ENCODE data around the gene C1orf50. TPM values are rescaled to one million over a fixed set of nuclear protein-coding genes. Genes with fewer than 3 reads are reported as not detected.

Gene C1orf50
- total RNA-seq, 1 experiment from 2014 or later = 2.0 TPM

GRCh38 chr1:42773420-42773819, 6.4 kb downstream of the C1orf50 start:
- Histone ChIP-seq H3K9me3 (no peaks in the 10 kb centered on the region), H3K27me3 (no peaks in the 10 kb centered on the region), H3K36me3 (peaks cover 26% of the 10 kb centered on the region), H3K4me3 (no peak overlapping the region)
- DNase-seq = no peak

- Histone ChIP-seq H3K9me3 (no peaks in the 10 kb centered on the region), H3K27me3 (no peaks in the 10 kb centered on the region), H3K4me3 (no peak overlapping the region), H3K36me3 (peaks cover 26% of the 10 kb centered on the region)
- DNase-seq = no peak
These were observed 8.0 kb downstream of the C1orf50 start for GRCh38 chr1:42774928-42775526.

DNA sequence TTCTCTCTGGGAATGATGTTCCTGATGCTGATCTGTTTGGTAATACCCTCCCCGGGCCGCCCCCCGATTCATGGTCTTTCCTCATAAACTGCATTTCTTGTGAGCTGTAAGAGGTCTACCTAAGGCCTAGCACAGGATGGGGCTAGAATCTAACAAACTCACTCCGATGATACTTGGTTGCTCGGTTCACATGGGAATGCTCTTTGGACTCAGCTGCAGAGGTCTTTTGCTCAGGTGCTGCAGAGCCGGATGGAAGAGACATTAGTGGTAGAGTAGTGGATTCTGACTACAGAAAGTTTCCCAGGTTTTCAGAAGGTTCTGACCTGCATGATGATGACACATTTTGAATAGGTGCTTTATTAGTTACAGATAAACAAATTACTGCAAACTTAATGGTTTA, 9.5 kb downstream of the C1orf50 start:
- DNase-seq = no peak
- Histone ChIP-seq H3K36me3 (peaks cover 27% of the 10 kb centered on the region), H3K9me3 (no peaks in the 10 kb centered on the region), H3K27me3 (no peaks in the 10 kb centered on the region), H3K4me3 (no peak overlapping the region)

- no peak for DNase-seq
- H3K9me3 ChIP-seq = no peaks in the 10 kb centered on the region
- H3K4me3 ChIP-seq = no peak overlapping the region
- H3K27me3 ChIP-seq = no peaks in the 10 kb centered on the region
- H3K36me3 ChIP-seq = peaks cover 30% of the 10 kb centered on the region
These were observed 10.8 kb downstream of the C1orf50 start for GRCh38 chr1:42777852-42778251.

- no peak for DNase-seq
- H3K27me3 ChIP-seq = no peaks in the 10 kb centered on the region
- H3K4me3 ChIP-seq = no peak overlapping the region
- no peaks in the 10 kb centered on the region for H3K9me3 ChIP-seq
- H3K36me3 ChIP-seq = peaks cover 23% of the 10 kb centered on the region
These were observed 12.7 kb downstream of the C1orf50 start for GRCh38 chr1:42779725-42780124.

DNA sequence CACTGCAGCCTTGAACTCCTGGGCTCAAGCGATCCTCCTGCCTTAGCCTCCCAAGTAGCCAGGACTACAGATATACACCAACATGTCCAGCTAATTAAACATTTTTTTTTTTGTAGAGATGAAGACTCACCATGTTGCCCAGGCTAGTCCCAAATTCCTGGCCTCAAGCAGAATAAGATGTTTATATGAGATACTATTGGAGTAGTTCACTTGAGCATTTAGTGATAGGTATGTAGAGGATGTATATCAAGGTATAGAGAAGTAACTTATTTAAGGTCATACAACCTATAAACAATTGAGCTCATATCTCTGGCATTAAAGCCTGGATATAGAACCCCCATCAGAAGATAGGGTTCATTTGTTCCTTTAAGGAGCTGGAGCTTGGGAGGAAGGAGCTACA, 13.1 kb downstream of the C1orf50 start:
- no peak overlapping the region for H3K4me3 ChIP-seq
- H3K9me3 ChIP-seq = no peaks in the 10 kb centered on the region
- peaks cover 19% of the 10 kb centered on the region for H3K36me3 ChIP-seq
- H3K27me3 ChIP-seq = no peaks in the 10 kb centered on the region
- DNase-seq = no peak

DNA sequence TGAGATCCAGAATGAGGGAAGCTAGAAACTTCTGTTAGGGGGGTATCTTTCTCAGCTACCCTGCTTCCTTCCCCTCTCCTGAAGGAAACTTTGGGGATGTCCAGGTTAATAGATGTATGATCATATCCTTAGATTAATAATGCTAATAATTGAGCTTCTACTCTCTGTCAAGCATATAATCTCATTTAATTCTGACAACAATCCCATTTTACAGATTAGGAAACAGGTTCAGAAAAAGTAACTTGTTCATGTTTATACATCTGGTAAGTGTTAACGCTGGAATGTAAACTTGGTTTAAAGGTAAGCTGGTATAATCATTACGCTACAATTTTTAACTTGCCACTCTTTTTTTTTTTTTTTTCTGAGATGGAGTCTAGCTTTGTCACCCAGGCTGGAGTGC, 16.0 kb downstream of the C1orf50 start:
- H3K9me3 ChIP-seq = no peaks in the 10 kb centered on the region
- H3K4me3 ChIP-seq = no peak overlapping the region
- peaks cover 7% of the 10 kb centered on the region; the same call in 1 of the 2 replicates for H3K36me3 ChIP-seq

DNA sequence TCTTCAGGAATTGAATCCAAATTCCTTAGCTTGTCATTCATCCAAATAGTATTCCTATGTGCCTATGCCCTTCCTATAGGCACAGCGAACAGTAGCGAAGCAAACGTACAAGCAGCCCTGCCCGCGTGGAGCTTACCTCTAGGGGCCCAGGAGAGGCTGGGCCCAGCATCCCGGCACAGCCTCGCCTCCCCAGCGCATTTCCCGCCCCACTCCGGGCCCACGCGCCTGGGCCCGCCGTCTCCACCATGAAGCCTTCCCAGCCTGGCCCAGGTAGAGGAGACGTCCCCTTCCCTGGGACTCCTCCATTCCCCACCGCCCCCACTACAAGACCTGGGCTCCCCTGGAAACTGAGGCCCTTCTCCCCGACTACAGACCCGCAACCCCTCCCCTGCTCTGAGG, 17.5 kb downstream of the C1orf50 start:
- no peak for DNase-seq
- Histone ChIP-seq H3K36me3 (peaks cover 7% of the 10 kb centered on the region; the same call in 1 of the 2 replicates), H3K27me3 (no peaks in the 10 kb centered on the region), H3K9me3 (no peaks in the 10 kb centered on the region), H3K4me3 (no peak overlapping the region)

More for the DNA sequence above, 16.0 kb downstream of the C1orf50 start:
- no peaks in the 10 kb centered on the region for H3K27me3 ChIP-seq
- no peak for DNase-seq

DNA sequence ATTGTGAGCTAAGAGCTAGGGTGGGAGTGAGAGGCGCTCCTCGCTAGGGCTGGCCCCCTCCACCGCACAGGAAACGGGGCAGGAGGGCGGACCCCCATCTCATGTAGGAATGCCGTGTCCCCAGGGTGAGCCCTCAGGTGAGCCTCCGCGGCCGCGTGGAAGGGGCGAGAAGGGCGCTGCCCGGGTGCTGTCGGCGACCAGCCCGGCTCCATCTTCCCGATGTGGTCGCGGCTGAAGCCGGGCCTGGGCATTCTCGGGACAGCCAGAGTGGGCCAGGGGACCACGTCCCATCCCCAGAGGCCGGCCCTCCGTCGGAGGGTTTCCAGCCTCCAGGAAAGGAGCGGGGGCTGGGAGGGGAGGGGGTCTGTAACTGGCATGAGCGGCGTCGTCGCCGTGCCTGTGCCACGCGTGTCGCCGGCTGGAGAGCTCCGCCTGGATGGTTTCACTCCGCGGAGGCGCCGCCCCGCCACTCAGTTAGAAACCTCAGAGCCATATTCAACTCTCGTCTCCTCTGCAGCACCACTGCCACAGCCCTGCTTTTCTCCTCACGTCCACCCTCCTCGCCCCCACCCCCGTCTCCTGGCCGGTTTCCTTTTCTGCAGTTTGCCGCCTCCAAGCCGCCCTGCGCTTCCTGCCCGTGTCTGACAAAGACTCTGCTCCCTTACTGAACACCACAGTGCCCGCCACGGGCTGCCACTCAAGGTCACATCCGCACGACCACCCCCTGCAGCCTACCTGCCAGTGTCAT, 18.1 kb downstream of the C1orf50 start, which contains the start of gene TMEM269:
Gene TMEM269, plus strand, starts transcription at position 46 of the 748 bp plus-strand sequence. CDS start 4,903 bp downstream, outside the sequence.
- Histone ChIP-seq H3K9me3 (no peaks in the 10 kb centered on the region), H3K36me3 (peaks cover 7% of the 10 kb centered on the region; the same call in 1 of the 2 replicates), H3K27me3 (no peaks in the 10 kb centered on the region), H3K4me3 (no peak within 1 kb of the TSS)
- DNase-seq = no peak

DNA sequence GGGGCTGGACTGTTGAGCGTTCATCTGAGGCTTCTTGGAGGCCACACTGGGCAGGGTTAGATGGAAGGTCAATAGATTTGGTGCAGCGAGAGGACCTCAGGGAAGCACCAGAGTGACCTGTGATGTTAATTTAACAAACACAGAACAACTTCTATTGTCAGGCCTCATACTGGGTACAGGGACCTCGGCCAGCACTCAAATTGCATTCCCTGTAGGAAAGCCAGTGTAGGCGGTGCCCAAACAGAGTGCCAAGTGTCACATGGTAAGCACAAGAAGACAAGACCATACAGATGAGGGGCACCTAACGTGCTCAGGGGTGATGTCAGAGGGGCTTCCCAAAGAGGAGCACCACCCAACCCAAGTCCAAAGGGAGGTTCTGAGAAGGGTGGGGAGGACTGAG, 19.0 kb downstream of the C1orf50 start:
- Histone ChIP-seq H3K9me3 (no peaks in the 10 kb centered on the region), H3K27me3 (no peaks in the 10 kb centered on the region), H3K36me3 (peaks cover 3% of the 10 kb centered on the region; the same call in 1 of the 2 replicates), H3K4me3 (no peak overlapping the region)
- no peak for DNase-seq

- Histone ChIP-seq H3K27me3 (no peaks in the 10 kb centered on the region), H3K4me3 (no peak overlapping the region), H3K36me3 (no peaks in the 10 kb centered on the region), H3K9me3 (no peaks in the 10 kb centered on the region)
- DNase-seq = no peak
These were observed 21.0 kb downstream of the C1orf50 start for GRCh38 chr1:42788021-42788420.

GRCh38 chr1:42793824-42794223, 26.8 kb downstream of the C1orf50 start:
- Histone ChIP-seq H3K27me3 (no peaks in the 10 kb centered on the region), H3K36me3 (no peaks in the 10 kb centered on the region), H3K9me3 (no peaks in the 10 kb centered on the region), H3K4me3 (no peak overlapping the region)
- DNase-seq = no peak

- no peaks in the 10 kb centered on the region for H3K36me3 ChIP-seq
- no peaks in the 10 kb centered on the region for H3K27me3 ChIP-seq
- no peak overlapping the region for H3K4me3 ChIP-seq
- DNase-seq = no peak
- no peaks in the 10 kb centered on the region for H3K9me3 ChIP-seq
These were observed 30.4 kb downstream of the C1orf50 start for GRCh38 chr1:42797414-42797813.

GRCh38 chr1:42797979-42798378, 30.9 kb downstream of the C1orf50 start:
- Histone ChIP-seq H3K27me3 (no peaks in the 10 kb centered on the region), H3K9me3 (no peaks in the 10 kb centered on the region), H3K36me3 (no peaks in the 10 kb centered on the region), H3K4me3 (no peak overlapping the region)
- no peak for DNase-seq

GRCh38 chr1:42801832-42802473, 34.9 kb downstream of the C1orf50 start:
- Histone ChIP-seq H3K4me3 (no peak overlapping the region), H3K27me3 (no peaks in the 10 kb centered on the region), H3K9me3 (peaks cover 5% of the 10 kb centered on the region; the same call in 1 of the 2 replicates), H3K36me3 (no peaks in the 10 kb centered on the region)
- DNase-seq = no peak

DNA sequence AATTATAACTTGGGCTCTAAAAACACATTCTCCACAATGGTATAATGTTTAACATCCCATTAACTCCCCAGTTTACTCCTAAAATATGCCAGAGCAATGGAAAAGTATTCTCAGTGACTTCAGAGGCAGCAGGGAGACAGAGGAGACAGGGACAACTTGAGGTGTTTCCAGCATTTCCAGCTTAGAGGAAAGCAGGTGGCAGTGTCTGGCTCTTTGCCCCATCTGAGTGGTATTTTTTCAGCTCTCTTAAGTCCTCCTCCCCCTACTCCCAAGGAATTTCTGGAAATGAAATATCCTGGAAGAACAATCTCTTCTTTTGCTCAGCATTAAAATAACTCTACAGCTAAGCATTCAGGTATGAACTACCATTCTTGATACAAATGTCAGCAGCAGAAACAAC, 39.1 kb downstream of the C1orf50 start:
- Histone ChIP-seq H3K9me3 (peaks cover 5% of the 10 kb centered on the region; the same call in 1 of the 2 replicates), H3K4me3 (no peak overlapping the region), H3K36me3 (no peaks in the 10 kb centered on the region), H3K27me3 (no peaks in the 10 kb centered on the region)
- DNase-seq = no peak

- Histone ChIP-seq H3K9me3 (peaks cover 5% of the 10 kb centered on the region; the same call in 1 of the 2 replicates), H3K4me3 (no peak overlapping the region), H3K27me3 (no peaks in the 10 kb centered on the region), H3K36me3 (no peaks in the 10 kb centered on the region)
- DNase-seq = no peak
These were observed 39.5 kb downstream of the C1orf50 start for GRCh38 chr1:42806593-42806992.

All from MG63 (cell line).